Left cardiac atrium (tissue), 4 donors: Measurements from ENCODE around the gene RPAP2. TPM values are rescaled to one million over a fixed set of nuclear protein-coding genes. Genes with fewer than 3 reads are reported as not detected.
"Not testable (repeated sequence)": the region's sequence is repeated elsewhere in the genome, so short reads cannot be mapped to it uniquely, and the experiment has no call there.

Experiments
- ATAC-seq, 2 donors: fragments of 200-7000 bp; cut with Tn5 transposase; one replicate each; pipeline ENCODE4 v1.9.1; 2020; ENCODE audit warnings: mild to moderate bottlenecking in 2 of 2, moderate library complexity in 2 of 2
- DNase-seq: peaks from one replicate; pipeline ENCODE4 v3.0.0-alpha.2; 2020
- intact Hi-C, 2 donors: fragments of 100-400 bp; cut with DNase I; formaldehyde crosslinking; loops; one replicate each; pipeline versions ENCODE4 v1.14.1 to v1.15.1; 2022 to 2023
- total RNA-seq, 2 donors: library from RNA; stranded (reverse); fragmentation: NEBNext Ultra II Directional; extraction: Animal tissue kit (Norgen Biotek cat#: 25700); gene quantifications; one replicate each; pipeline ENCODE4 v1.2.1, GENCODE V29; 2021
- donor health status: DM: no; HTN: yes; CAD: no.
- donor health status: DM: no; HTN: yes; CAD: no; lungs with severe emphysema.
- donor health status: DM: yes; HTN: yes; CAD: no.
- donor health status: Dilated cardiomyopathy.

Gene RPAP2
- total RNA-seq, 2 donors from 2014 or later = 23.6 to 25.8 TPM

- intact Hi-C loops = no loop called here
- ATAC-seq (no peak), DNase-seq (no peak)
Observed at GRCh38 chr1:92363401-92363800, 64.5 kb downstream of the RPAP2 start.

- ATAC-seq (no peak), DNase-seq (no peak)
- intact Hi-C loops = no loop called here
Observed at GRCh38 chr1:92365378-92366039, 66.7 kb downstream of the RPAP2 start.

- no peak for DNase-seq
- intact Hi-C loops = no loop called here
- ATAC-seq = no peak
Observed at GRCh38 chr1:92366040-92366395, 67.2 kb downstream of the RPAP2 start.

- ATAC-seq (no peak), DNase-seq (no peak)
- intact Hi-C loops = no loop called here
Observed at GRCh38 chr1:92367496-92367895, 68.6 kb downstream of the RPAP2 start.

- intact Hi-C loops = no loop called here
- ATAC-seq = no peak
- DNase-seq = no peak
Observed at GRCh38 chr1:92372164-92372563, 73.3 kb downstream of the RPAP2 start.

GRCh38 chr1:92374223-92374622 lies 75.4 kb downstream of the RPAP2 start:
- intact Hi-C loops = no loop called here
- no peak for ATAC-seq

GRCh38 chr1:92376345-92376744 lies 77.5 kb downstream of the RPAP2 start:
- intact Hi-C loops = no loop called here
- ATAC-seq (no peak), DNase-seq (no peak)

More at GRCh38 chr1:92374223-92374622, 75.4 kb downstream of the RPAP2 start:
- DNase-seq = no peak

GRCh38 chr1:92377991-92378390 lies 79.1 kb downstream of the RPAP2 start:
- intact Hi-C loops, ATAC-seq, DNase-seq: not testable (repeated sequence)

- DNase-seq (no peak), ATAC-seq (no peak)
- intact Hi-C loops = no loop called here
Observed at GRCh38 chr1:92380867-92381266, 82.0 kb downstream of the RPAP2 start.

GRCh38 chr1:92393966-92394365 lies 95.1 kb downstream of the RPAP2 start:
- DNase-seq, ATAC-seq, intact Hi-C loops: not testable (repeated sequence)

GRCh38 chr1:92398519-92398918 lies 99.7 kb downstream of the RPAP2 start:
- no peak for DNase-seq
- ATAC-seq = no peak

GRCh38 chr1:92399076-92399475 lies 100.2 kb downstream of the RPAP2 start:
- DNase-seq (no peak), ATAC-seq (no peak)
- intact Hi-C loops = no loop called here

More at GRCh38 chr1:92398519-92398918, 99.7 kb downstream of the RPAP2 start:
- intact Hi-C loops = no loop called here

- ATAC-seq (no peak), DNase-seq (no peak)
- intact Hi-C loops = no loop called here
Observed at GRCh38 chr1:92404661-92405060, 105.8 kb downstream of the RPAP2 start.

GRCh38 chr1:92408825-92409224 lies 110.0 kb downstream of the RPAP2 start:
- intact Hi-C loops = no loop called here
- DNase-seq (no peak), ATAC-seq (no peak)

- intact Hi-C loops = no loop called here
- no peak for ATAC-seq
- DNase-seq = no peak
Observed at GRCh38 chr1:92409946-92410549, 111.2 kb downstream of the RPAP2 start.

- ATAC-seq (no peak), DNase-seq (no peak)
- intact Hi-C loops = no loop called here
Observed at GRCh38 chr1:92410706-92411105, 111.8 kb downstream of the RPAP2 start.

GRCh38 chr1:92411511-92411910 lies 112.7 kb downstream of the RPAP2 start:
- intact Hi-C loops = no loop called here
- ATAC-seq = no peak
- no peak for DNase-seq

GRCh38 chr1:92419642-92420041 lies 120.8 kb downstream of the RPAP2 start:
- no peak for ATAC-seq
- intact Hi-C loops = no loop called here
- no peak for DNase-seq

- no peak for DNase-seq
- ATAC-seq = no peak
- intact Hi-C loops = no loop called here
Observed at GRCh38 chr1:92424381-92424780, 125.5 kb downstream of the RPAP2 start.

GRCh38 chr1:92425617-92426016 lies 126.8 kb downstream of the RPAP2 start:
- no peak for DNase-seq
- intact Hi-C loops = no loop called here
- ATAC-seq = no peak

- DNase-seq (no peak), ATAC-seq (no peak)
- intact Hi-C loops = no loop called here
Observed at GRCh38 chr1:92430030-92430429, 131.2 kb downstream of the RPAP2 start.
